Midbrain (tissue), 1 donor: ENCODE data around the gene PCDH9.

Source experiments
- DNase-seq: peaks from one replicate; lab custom pipeline; 2025; lab: John Stamatoyannopoulos, UW

The PCDH9 gene

DNA sequence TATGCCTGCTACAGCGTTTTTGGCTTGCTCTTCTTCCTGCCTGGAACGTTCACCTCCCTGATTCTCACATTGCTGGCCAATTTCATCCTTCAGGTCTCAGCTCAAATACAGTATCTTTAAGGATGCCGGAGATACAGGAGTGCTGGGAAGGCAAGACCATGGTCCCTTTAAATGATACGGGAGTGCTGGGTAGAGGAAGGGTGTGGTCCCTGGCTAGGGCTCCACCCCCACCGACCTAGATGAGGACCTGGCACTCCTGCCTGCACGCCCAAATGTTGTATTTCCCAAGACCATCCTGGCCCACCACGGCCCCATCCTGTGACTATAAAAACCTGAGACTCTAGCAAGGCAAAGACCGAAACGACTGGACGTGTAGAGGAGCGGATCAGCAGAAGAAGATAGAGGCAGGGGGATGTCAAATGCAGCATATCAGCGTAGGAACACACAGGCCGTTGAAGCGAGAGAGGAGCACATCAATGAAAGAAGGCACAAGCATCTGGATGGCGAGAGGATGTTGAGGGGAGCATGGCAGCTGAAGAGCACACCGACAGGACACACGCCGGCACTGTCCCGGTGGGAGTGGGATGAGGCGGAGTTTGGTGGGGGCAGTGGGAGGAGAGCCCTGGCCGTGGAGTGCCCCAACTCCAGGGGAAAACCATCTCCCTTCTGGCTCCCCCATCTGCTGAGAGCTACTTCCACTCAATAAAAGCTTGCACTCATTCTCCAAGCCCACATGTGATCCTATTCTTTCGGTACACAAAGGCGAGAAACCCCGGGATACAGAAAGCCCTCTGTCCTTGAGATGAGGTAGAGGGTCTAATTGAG lies 74.0 kb downstream of the PCDH9 start:
- DNase-seq: no peak

GRCh38 chr13:67152085-67152484 lies 78.1 kb downstream of the PCDH9 start:
- no peak for DNase-seq

- no peak for DNase-seq
These were observed 78.5 kb downstream of the PCDH9 start for GRCh38 chr13:67151652-67152051.

DNA sequence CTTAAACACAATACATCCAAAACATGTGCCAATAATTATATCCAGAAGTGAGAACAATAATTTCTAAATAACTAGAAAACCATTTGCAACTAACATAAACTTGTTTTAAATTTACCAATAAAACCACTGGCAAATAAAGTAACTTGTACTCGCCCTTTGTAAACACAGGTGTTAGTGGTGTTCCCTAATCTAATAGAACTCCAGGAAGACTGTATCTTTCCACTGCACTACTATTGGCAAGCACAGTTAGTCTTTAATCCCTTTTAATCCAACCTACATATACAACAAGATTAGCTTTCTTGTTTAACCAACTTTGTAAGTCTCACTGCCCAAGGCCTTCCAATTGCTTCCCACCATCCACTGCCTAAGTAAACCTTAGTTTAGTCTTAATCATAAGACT lies 79.5 kb downstream of the PCDH9 start:
- no peak for DNase-seq

DNA sequence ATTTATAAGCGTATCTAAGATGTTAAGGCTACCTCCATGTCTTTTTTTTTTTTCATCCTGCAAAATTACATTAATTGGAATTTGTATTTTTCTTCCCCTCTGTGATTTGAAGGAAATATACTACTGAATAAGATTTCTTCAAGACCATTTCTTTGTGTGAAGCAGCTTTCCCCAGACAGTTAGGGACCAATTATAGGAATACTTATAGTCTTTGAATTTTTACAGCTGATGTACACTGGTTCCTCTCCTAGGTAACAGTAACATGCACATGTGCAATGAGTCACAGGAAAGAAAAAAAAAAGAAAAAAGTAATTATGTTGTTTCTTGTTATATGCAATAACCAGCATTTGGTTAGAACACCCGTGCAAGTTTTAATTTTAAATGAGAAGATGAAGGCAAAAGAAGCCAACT lies 82.0 kb downstream of the PCDH9 start:
- DNase-seq: no peak

GRCh38 chr13:67147342-67148133 lies 82.6 kb downstream of the PCDH9 start:
- DNase-seq: no peak

- DNase-seq: no peak
These were observed 83.5 kb downstream of the PCDH9 start for GRCh38 chr13:67146523-67147130.

- DNase-seq: no peak
These were observed 84.2 kb downstream of the PCDH9 start for GRCh38 chr13:67145950-67146349.

- DNase-seq: no peak
These were observed 86.5 kb downstream of the PCDH9 start for GRCh38 chr13:67143544-67144115.

DNA sequence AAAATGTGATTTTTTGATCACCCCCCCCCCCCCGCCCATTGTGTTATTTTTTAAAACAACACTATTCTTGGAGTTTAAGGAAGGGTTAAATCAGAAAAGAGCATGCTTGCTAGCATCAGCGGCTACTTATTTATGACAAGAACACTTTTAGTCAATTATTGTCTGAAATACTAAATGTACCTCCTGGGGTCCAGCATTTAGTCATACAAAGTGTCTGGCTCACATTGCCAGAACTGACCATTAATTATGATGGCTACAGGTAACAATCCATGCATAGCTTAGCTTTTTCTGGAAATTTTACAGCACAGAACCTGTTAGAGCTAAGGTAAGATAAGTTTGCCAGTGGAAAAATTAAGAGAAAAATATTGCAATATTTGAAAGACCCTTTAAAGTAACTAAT lies 90.1 kb downstream of the PCDH9 start:
- DNase-seq: no peak

DNA sequence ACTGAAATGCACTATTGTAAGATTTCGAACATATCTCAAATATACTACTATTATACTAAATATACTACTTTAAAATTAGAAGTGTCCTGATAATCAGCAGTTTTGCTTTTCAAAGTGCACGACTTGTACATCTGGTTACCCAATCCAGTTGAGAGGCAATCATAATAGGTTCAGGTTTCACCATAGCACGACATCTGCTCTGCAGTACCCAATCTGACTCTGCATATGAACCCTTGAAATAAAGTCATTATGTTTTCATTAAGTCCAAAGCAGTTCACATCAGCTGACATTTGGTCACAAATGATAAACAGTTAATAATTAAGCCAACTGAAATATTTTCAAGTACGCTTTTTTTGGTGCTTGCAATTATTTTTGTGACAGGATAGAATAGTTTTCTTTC lies 90.6 kb downstream of the PCDH9 start:
- DNase-seq: no peak

DNA sequence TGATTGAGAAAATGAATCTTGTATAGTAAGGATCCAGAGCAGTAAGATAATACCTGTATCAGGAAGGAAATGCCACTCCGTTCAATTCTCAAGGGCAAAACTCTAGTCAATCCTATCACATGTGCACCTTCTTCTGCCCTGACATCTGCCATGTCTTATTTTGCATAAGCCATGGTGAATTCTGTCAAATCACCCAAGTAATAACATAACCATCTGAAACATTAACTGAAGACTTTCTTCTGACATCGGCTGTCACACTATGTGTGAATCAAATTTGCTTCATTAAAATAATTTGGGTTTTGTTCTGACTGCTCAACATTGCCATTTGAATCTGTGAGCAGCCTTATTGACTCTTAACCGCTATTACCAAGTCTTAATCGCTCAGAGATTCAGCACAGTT lies 91.2 kb downstream of the PCDH9 start:
- DNase-seq: no peak

DNA sequence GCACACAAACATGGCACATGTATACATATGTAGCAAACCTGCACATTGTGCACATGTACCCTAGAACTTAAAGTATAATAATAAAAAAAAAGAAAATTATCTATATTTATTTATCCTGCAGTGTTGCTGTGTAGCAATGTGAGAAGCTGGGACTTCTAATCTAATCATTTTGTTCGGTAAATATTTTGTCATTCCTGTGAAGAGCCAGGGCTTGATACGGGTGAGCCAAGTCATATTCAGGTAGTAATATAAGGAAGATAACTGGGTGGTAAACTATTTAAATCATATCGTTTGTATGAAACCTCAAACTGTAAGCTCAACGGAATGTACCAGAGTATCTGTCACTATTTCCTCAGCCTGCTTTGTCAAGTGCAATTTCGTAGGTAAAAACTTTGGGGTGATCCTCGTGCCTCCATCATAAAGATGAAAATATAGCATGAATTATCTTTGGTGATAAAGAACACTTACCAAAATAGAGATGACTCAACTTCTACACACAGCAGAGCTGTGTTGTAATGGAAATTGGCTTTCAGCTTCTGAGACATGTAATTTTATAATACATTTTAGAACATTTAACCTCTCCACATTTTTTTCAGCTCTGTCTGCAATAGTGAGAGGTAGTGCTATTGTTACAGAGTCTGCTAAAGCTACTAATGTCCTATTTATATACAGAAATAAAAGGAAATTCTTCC lies 92.9 kb downstream of the PCDH9 start:
- no peak for DNase-seq

GRCh38 chr13:67136157-67136556 lies 94.0 kb downstream of the PCDH9 start:
- no peak for DNase-seq

DNA sequence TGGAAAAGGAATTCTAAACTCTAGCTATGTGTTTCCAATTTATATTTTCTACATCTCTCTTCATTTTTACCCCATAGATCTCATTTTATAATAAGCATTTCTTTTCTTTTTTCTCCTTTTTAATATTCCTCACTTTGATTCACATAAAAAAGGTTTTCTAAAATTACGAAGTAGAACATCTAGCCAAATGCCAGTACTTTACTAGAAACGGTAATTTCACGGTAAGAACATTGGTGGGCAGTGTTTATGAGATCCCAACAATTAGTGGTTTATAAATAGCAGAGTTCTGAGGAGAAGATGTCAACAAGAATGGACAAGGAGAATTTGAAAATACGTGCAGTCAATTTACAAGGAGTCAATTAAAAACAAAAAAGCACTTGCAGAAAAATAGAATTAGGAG lies 94.8 kb downstream of the PCDH9 start:
- no peak for DNase-seq

DNA sequence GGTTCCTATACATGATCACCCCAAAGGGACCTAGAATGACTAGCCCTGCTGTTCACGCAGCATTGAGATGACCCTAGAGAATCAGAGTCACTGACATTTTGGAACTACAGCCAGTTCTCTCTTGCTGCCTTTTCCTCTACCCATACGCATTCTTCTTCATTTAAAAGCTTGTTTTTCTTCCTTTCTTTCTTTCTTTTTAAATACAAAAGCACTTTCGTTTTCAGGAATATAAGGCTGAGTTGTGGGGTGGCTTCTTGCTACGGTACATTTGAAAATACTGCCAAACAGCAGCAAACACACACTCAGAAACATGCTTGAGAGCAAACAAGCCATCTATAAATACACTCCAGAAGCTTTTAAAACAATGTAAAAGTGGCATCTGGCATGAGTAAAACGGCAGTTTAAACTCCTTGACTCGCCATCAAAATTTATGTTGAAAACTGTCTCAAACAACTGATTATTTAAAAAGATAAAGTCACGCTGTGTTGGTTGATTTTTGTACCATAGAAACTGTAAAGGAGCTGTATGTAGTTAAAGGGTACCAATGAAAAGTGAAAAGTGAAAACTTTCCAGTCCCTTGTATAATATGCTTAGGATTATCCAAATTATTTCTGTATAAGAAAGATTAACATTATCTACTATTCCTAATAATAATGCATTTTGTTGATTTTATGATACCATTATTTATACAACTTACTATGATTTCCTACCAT lies 95.6 kb downstream of the PCDH9 start:
- no peak for DNase-seq

- no peak for DNase-seq
These were observed 96.7 kb downstream of the PCDH9 start for GRCh38 chr13:67133476-67133875.

GRCh38 chr13:67131393-67131792 lies 98.7 kb downstream of the PCDH9 start:
- DNase-seq: no peak

DNA sequence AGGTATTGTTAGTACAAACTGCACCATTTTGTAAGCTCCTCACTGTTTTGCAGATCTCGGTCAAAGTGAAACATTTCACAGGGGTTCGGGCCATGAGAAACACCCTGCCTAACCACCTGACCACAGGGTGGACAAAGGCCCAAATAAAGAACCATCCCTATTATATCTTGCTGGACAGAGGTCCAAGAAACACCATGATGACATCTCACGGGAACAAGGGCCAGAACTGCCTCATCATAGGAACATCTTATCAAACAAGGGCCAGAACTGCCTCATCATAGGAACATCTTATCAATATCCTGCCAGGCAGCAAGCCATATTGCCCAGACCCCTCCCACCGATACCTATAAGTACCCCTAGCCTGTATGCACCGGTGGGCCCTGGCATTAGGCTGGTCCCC lies 99.7 kb downstream of the PCDH9 start:
- no peak for DNase-seq

DNA sequence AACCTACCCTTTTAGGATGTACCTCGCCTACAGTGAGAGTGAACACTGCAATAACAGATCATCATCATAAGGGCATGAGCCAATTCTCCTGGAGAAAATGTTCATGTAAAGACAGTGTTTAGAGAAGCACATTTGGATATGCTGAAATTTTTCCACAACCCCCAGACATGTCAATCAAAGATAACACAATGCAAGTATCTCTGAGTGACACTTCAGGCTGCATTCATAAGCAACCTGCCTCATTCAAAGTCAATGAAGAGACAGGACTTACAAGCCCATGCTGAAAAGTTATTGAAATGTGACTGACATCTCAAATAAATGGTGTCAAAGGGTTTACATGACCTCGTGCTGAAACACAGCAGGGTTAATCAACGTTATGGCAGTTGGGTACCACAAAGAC lies 102.0 kb downstream of the PCDH9 start:
- no peak for DNase-seq

GRCh38 chr13:67125681-67126080 lies 104.5 kb downstream of the PCDH9 start:
- DNase-seq: no peak
